Calu3 (cell line): Measurements from ENCODE around the gene RIN3. TPM values are rescaled to one million over a fixed set of nuclear protein-coding genes. Genes with fewer than 3 reads are reported as not detected.
A peak's percentile ranks its signal among the peaks of the same experiment; 100 is the strongest.

Source experiments
- BruUV-seq: library from RNA; stranded (reverse); fragments of 400-500 nt; replicated peaks from 2 replicates; lab custom pipeline; 2021; lab: Mats Ljungman, UMichigan
- CTCF ChIA-PET: fragments of 300-600 bp; sonication (Branson Sonifier 250); formaldehyde crosslinking; loops from one replicate; lab custom pipeline; 2022; ENCODE audit warnings: antibody characterized with exemption; lab: Charles Lee
- DNase-seq: peaks from one replicate; pipeline ENCODE4 v3.0.0; 2022
- H3K27ac Mint-ChIP-seq: one replicate; pipeline ENCODE4 v1.8.0; 2022; ENCODE audit warnings: mixed read lengths; ENCODE audit not compliant: unreplicated experiment
- H3K27me3 Mint-ChIP-seq: one replicate; pipeline ENCODE4 v1.8.0; 2022; ENCODE audit warnings: mixed read lengths; ENCODE audit not compliant: unreplicated experiment
- H3K36me3 Mint-ChIP-seq: one replicate; pipeline ENCODE4 v1.8.0; 2022; ENCODE audit warnings: mild to moderate bottlenecking, moderate library complexity, mixed read lengths; ENCODE audit not compliant: insufficient read depth, unreplicated experiment
- H3K4me1 Mint-ChIP-seq: one replicate; pipeline ENCODE4 v1.8.0; 2022; ENCODE audit warnings: mild to moderate bottlenecking, low read depth, mixed read lengths; ENCODE audit not compliant: unreplicated experiment
- H3K4me3 Mint-ChIP-seq: one replicate; pipeline ENCODE4 v1.8.0; 2022; ENCODE audit warnings: mild to moderate bottlenecking, low read depth, moderate library complexity, mixed read lengths; ENCODE audit not compliant: unreplicated experiment
- H3K9me3 Mint-ChIP-seq: one replicate; pipeline ENCODE4 v1.8.0; 2022; ENCODE audit warnings: low read depth, mixed read lengths; ENCODE audit not compliant: unreplicated experiment
- intact Hi-C: fragments of 100-400 bp; cut with micrococcal nuclease; formaldehyde crosslinking; loops from one replicate; pipeline ENCODE4 v1.10.0; 2022; ENCODE audit not compliant: unreplicated experiment
- total RNA-seq: library from RNA; stranded (reverse); gene quantifications from 2 replicates; pipeline ENCODE4 v1.2.3, GENCODE V29; 2022
- TF ChIP-seq, protein P1 (sequence below): fragments of 200-600 bp; IDR thresholded peaks from one replicate; pipeline ENCODE4 v1.8.0; 2022; ENCODE audit warnings: antibody characterized with exemption; ENCODE audit not compliant: unreplicated experiment

Gene RIN3
- total RNA-seq, 1 experiment from 2014 or later, result 13.8 TPM

DNA sequence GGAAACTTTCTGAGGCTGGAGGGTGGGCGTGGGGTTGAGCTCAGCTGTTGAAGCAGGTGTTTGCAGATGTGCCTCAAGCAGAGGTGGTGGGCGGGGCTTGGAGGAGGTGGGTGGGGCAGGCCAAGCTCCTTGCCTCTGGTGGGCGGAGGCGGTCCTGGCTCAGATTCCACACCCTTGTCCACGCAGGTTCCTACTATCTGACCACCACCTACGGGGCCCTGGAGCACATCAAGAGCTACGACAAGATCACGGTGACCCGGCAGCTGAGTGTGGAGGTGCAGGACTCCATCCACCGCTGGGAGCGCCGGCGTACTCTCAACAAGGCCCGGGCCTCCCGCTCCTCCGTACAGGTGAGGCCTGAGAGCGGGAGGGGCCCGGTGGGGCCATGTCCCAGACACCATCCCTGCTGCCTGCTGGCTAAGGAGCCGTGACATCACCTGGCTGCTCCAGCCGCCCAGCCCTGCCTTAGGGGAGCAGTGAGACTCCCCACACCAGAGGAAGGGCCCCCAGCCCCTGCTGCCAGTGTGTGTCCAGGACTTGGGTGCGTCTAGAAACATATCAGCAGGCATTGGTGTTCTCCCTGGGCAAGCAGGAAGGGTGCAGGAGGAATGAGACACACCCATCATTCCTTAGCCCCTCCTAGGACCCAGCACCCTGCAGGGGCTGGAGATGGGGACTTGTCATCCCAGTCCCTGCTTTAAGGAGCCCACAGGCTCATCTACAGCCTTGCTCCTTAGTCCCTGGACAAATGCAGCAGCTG, 171.4 kb downstream of the RIN3 start:
- Mint-ChIP-seq H3K36me3 (peaks cover 11% of the 10 kb centered on the region), H3K27me3 (no peaks in the 10 kb centered on the region), H3K4me3 (no peak overlapping the region), H3K4me1 (no peaks in the 10 kb centered on the region), H3K9me3 (no peaks in the 10 kb centered on the region), H3K27ac (no peak overlapping the region)
- intact Hi-C loops, result loop anchor here (5.0 to 10.0 kb wide), 2 partner anchors 100 to 548 kb away; no protein-coding TSS in a partner anchor
- TF ChIP-seq, protein P1, sequence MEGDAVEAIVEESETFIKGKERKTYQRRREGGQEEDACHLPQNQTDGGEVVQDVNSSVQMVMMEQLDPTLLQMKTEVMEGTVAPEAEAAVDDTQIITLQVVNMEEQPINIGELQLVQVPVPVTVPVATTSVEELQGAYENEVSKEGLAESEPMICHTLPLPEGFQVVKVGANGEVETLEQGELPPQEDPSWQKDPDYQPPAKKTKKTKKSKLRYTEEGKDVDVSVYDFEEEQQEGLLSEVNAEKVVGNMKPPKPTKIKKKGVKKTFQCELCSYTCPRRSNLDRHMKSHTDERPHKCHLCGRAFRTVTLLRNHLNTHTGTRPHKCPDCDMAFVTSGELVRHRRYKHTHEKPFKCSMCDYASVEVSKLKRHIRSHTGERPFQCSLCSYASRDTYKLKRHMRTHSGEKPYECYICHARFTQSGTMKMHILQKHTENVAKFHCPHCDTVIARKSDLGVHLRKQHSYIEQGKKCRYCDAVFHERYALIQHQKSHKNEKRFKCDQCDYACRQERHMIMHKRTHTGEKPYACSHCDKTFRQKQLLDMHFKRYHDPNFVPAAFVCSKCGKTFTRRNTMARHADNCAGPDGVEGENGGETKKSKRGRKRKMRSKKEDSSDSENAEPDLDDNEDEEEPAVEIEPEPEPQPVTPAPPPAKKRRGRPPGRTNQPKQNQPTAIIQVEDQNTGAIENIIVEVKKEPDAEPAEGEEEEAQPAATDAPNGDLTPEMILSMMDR, result no peak
- CTCF ChIA-PET, result interaction anchor here (1.6 kb wide), 1 partner anchor 101 kb away, joined by 3 read pairs; no protein-coding TSS in a partner anchor
- BruUV-seq, result no TSS peak
- DNase-seq, result no peak

DNA sequence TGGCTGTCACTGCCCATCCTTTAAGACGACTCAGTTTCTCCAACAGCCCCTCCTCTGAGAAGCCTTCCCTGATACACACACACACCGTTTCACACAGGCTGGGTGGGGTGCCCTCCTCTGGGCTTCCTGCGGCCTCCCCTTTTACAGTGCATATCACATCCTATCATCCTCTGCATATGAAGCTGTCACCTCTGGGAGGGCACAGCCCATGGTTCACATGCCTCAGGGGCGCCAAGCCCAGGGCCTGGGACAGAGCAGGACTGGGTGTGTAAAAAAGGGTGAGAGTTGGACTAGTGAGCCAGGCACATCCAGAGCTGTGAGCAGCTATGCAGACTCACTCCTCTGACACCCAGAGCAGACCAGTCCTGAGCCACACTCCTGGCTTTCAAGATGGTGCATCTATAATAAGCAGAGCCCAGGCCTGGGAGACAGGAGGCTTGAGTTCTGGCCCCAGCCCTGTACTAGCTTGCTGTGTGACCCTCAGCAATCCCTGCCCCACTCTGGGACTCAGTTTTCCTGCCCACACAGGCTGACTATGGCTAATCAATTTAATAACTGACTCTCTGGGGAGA, 172.3 kb downstream of the RIN3 start:
- CTCF ChIA-PET, result interaction anchor here (1.3 to 1.6 kb wide), 2 partner anchors 63 to 100 kb away, joined by 3 to 4 read pairs; partner anchors contain the start of gene LGMN
- no TSS peak for BruUV-seq
- Mint-ChIP-seq H3K36me3 (peaks cover 11% of the 10 kb centered on the region), H3K4me3 (no peak overlapping the region), H3K9me3 (no peaks in the 10 kb centered on the region), H3K27me3 (no peaks in the 10 kb centered on the region), H3K27ac (no peak overlapping the region), H3K4me1 (no peaks in the 10 kb centered on the region)
- TF ChIP-seq, protein P1, result no peak
- intact Hi-C loops, result loop anchor here (10.0 kb wide), 1 partner anchor 99 kb away; no protein-coding TSS in a partner anchor
- no peak for DNase-seq

DNA sequence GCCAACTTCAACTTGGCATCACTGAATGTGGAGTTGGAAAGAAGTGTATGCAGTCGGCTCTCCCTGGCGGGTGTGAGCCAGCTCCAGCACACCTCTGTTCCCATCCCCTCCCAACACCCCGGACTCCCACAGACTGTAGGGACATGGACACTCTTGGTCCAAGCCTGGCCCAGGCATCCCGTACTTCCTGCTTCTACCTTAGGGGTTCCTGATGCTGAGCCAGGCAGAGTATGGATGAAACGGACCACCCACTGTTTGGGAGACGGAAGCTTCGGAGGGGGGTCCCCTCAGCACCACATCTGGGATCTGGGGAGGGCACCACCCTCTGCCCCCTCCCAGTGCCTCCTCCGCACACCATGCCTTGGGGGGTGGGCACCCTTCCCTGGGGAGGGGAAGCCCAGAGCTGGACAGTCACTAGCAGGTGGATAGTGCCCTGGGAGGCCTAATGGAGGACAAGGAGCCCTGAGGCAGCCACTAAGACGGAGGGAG, 172.9 kb downstream of the RIN3 start:
- intact Hi-C loops, result loop anchor here (10.0 kb wide), 1 partner anchor 98 kb away; no protein-coding TSS in a partner anchor
- Mint-ChIP-seq H3K27me3 (no peaks in the 10 kb centered on the region), H3K27ac (no peak overlapping the region), H3K9me3 (no peaks in the 10 kb centered on the region), H3K36me3 (peaks cover 12% of the 10 kb centered on the region), H3K4me3 (no peak overlapping the region), H3K4me1 (no peaks in the 10 kb centered on the region)
- CTCF ChIA-PET, result interaction anchor here (1.2 to 1.6 kb wide), 4 partner anchors 40 to 100 kb away, joined by 3 to 10 read pairs (median 4); partner anchors contain the start of gene LGMN
- BruUV-seq, result no TSS peak
- DNase-seq, result no peak
- TF ChIP-seq, protein P1, result no peak

GRCh38 chr14:92686900-92687427, 173.4 kb downstream of the RIN3 start:
- CTCF ChIA-PET, result interaction anchor here (0.5 to 1.6 kb wide), 5 partner anchors 39 to 99 kb away, joined by 3 to 10 read pairs (median 4); partner anchors contain the start of gene LGMN
- TF ChIP-seq, protein P1, result peak; percentile 97
- intact Hi-C loops, result loop anchor here (10.0 kb wide), 1 partner anchor 98 kb away; no protein-coding TSS in a partner anchor

More at GRCh38 chr14:92686900-92687427, 173.4 kb downstream of the RIN3 start:
- DNase-seq, result peak; percentile 91
- Mint-ChIP-seq H3K36me3 (peaks cover 17% of the 10 kb centered on the region), H3K27me3 (no peaks in the 10 kb centered on the region), H3K27ac (no peak overlapping the region), H3K4me1 (no peaks in the 10 kb centered on the region), H3K9me3 (no peaks in the 10 kb centered on the region), H3K4me3 (no peak overlapping the region)
- BruUV-seq, result no TSS peak
